ENCODE data around the gene ADISSP. TPM values are rescaled to one million over a fixed set of nuclear protein-coding genes. Genes with fewer than 3 reads are reported as not detected.

Gene ADISSP
- total and polyA plus RNA-seq, 2 of the 13 experiments (the other 11 are each of a cell fraction or from before 2014, with no cell fraction given) = 38.3 to 90.6 TPM

- TF ChIP-seq TFDP2 (CRISPR knock-in tag; IDR thresholded peaks at IDR 0.05) (peak; percentile 62), ZSCAN12 (CRISPR knock-in tag; IDR thresholded peaks at IDR 0.05) (no peak), HDAC2 (CRISPR knock-in tag; IDR thresholded peaks at IDR 0.05) (peak; percentile 75), ISL2 (CRISPR knock-in tag; IDR thresholded peaks at IDR 0.05) (no peak), ZNF549 (CRISPR knock-in tag; IDR thresholded peaks at IDR 0.05) (no peak), ZBTB2 (CRISPR knock-in tag; IDR thresholded peaks at IDR 0.05; ENCODE audit: low read depth) (no peak), MNT (IDR thresholded peaks at IDR 0.05) (no peak), AHDC1 (CRISPR knock-in tag; IDR thresholded peaks at IDR 0.05; ENCODE audit: borderline replicate concordance) (no peak), ZNF460 (CRISPR knock-in tag; IDR thresholded peaks at IDR 0.05; ENCODE audit: borderline replicate concordance) (no peak), TAF1 (CRISPR knock-in tag; IDR thresholded peaks at IDR 0.05) (no peak; the same call in 1 of the 2 replicates), REL (CRISPR knock-in tag; conservative IDR thresholded peaks at IDR 0.05) (no peak), ZNF569 (CRISPR knock-in tag; IDR thresholded peaks at IDR 0.05; ENCODE audit: borderline replicate concordance) (no peak), CC2D1A (CRISPR knock-in tag; IDR thresholded peaks at IDR 0.05) (no peak)
Measured at GRCh38 chr20:3781153-3781910, 13.8 kb upstream of the ADISSP start, which contains the start of gene SPEF1 (continued).

Data from HepG2 (cell line).